Gastrocnemius medialis (tissue), 4 donors: Measurements from ENCODE around the gene CWC25. TPM values are rescaled to one million over a fixed set of nuclear protein-coding genes. Genes with fewer than 3 reads are reported as not detected.
A peak's percentile ranks its signal among the peaks of the same experiment; 100 is the strongest.

Experiments used
- ATAC-seq, 2 donors: fragments of 150-250 bp; one replicate each; pipeline ENCODE4 v1.9.1; 2016
- DNase-seq, 2 donors: peaks; one replicate each; pipeline ENCODE4 v3.0.0-alpha.2; 2019
- H3K27ac ChIP-seq, 4 donors: fragments of 200-600 bp; sonication (generic); 1 replicate in 1 of 4; 2 replicates in 3 of 4; pipeline ENCODE4 v1.5.1; 2016 to 2018; ENCODE audit warnings: mild to moderate bottlenecking in 2 of 4, moderate library complexity in 1 of 4
- H3K27me3 ChIP-seq, 3 donors: fragments of 200-600 bp; sonication (generic) in 2 of 3; 1 replicate in 1 of 3; 2 replicates in 2 of 3; pipeline versions ENCODE4 v1.5.1 to v1.6.0; 2016 to 2019; ENCODE audit warnings: mild to moderate bottlenecking in 1 of 3, moderate library complexity in 1 of 3
- H3K36me3 ChIP-seq, 2 donors: fragments of 200-600 bp; sonication (generic) in 1 of 2; one replicate each; pipeline ENCODE4 v1.5.1; 2017 to 2018
- H3K4me1 ChIP-seq, 2 donors: fragments of 200-600 bp; sonication (generic) in 1 of 2; one replicate each; pipeline ENCODE4 v1.5.1; 2016 to 2017; ENCODE audit warnings: mild to moderate bottlenecking in 2 of 2
- H3K4me3 ChIP-seq, 4 donors: fragments of 200-600 bp; sonication (generic) in 3 of 4; 1 replicate in 1 of 4; 2 replicates in 3 of 4; pipeline ENCODE4 v1.5.1; 2016 to 2019; ENCODE audit warnings: mild to moderate bottlenecking in 2 of 4
- H3K9me3 ChIP-seq, 3 donors: fragments of 200-600 bp; sonication (generic) in 2 of 3; 1 replicate in 1 of 3; 2 replicates in 2 of 3; pipeline ENCODE4 v1.5.1; 2016 to 2019
- POLR2A ChIP-seq, 2 donors: fragments of 450-650 bp; IDR thresholded peaks; one replicate each; pipeline ENCODE4 v1.6.1; 2017; ENCODE audit warnings: antibody characterized with exemption in 2 of 2, mild to moderate bottlenecking in 2 of 2, moderate library complexity in 2 of 2
- in situ Hi-C, 4 donors: fragments of 200-750 bp; cut with MboI; loops; one replicate each; pipeline versions ENCODE4 v1.15.0 to v1.8.0; 2017; ENCODE audit warnings: low sequenced_read_pairs in 4 of 4
- intact Hi-C: fragments of 100-400 bp; cut with DNase I; formaldehyde crosslinking; loops from one replicate; pipeline ENCODE4 v1.15.1; 2023; ENCODE audit warnings: low total_unique reads
- total RNA-seq, 4 donors: library from RNA; depleted of rRNA; stranded (reverse); fragments of >200 nt; gene quantifications; one replicate each; pipeline versions ENCODE4 v1.1.0 to v1.2.3, GENCODE V29; 2016
- TF ChIP-seq, protein P1 (sequence below), 5 experiments: fragments of 450-650 bp in 3 of 5; fragments of 200-600 bp in 2 of 5; sonication (generic) in 2 of 5; IDR thresholded peaks in 4 of 5; conservative IDR thresholded peaks in 1 of 5; 1 replicate in 4 of 5; 2 replicates in 1 of 5; pipeline ENCODE4 v1.5.1; 2016 to 2019; ENCODE audit warnings: antibody characterized with exemption in 5 of 5, mild to moderate bottlenecking in 3 of 5, moderate library complexity in 3 of 5

Gene CWC25
- total RNA-seq, 4 donors from 2014 or later: 9.1 to 14.4 (median 12.3) TPM

DNA sequence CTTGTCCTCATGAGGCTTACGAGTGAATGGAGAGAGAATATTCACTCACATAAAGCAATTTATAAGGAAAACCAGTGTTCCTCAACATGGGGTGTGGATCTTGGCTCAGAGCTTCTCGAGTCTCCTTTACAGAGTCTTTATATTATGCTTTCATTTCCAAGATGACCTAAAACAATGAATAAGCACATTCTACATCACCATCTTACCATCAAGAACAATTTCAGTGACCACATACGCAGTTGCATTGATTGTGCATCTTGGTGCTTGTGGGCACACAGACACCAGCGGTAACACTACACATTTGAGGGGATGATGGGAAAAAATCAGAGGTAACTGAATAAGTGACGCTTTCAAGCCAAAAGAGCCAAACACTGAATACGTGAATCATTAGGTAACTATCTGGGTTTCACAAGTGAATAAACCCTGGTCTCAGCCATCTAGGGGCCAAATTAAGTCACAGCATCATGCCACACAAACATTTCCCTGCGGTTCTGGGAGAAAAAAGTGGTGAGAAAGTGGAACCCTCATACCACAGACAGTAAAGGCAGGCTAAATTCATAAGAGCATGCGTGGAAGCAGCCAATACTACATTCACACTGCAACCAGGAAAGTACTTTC lies 9.4 kb downstream of the CWC25 start:
- Histone ChIP-seq H3K4me1 (no peaks in the 10 kb centered on the region), H3K27me3 (no peaks in the 10 kb centered on the region), H3K9me3 (no peaks in the 10 kb centered on the region), H3K36me3 (peaks cover 0 to 66% of the 10 kb centered on the region in 2 donors), H3K27ac (no peak overlapping the region), H3K4me3 (no peak overlapping the region)
- intact Hi-C loops: no loop called here
- in situ Hi-C loops: no loop called here
- ATAC-seq (no peak), DNase-seq (no peak)
- TF ChIP-seq POLR2A (IDR thresholded peaks at IDR 0.05): no peak
- TF ChIP-seq, protein P1, sequence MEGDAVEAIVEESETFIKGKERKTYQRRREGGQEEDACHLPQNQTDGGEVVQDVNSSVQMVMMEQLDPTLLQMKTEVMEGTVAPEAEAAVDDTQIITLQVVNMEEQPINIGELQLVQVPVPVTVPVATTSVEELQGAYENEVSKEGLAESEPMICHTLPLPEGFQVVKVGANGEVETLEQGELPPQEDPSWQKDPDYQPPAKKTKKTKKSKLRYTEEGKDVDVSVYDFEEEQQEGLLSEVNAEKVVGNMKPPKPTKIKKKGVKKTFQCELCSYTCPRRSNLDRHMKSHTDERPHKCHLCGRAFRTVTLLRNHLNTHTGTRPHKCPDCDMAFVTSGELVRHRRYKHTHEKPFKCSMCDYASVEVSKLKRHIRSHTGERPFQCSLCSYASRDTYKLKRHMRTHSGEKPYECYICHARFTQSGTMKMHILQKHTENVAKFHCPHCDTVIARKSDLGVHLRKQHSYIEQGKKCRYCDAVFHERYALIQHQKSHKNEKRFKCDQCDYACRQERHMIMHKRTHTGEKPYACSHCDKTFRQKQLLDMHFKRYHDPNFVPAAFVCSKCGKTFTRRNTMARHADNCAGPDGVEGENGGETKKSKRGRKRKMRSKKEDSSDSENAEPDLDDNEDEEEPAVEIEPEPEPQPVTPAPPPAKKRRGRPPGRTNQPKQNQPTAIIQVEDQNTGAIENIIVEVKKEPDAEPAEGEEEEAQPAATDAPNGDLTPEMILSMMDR (IDR thresholded peaks at IDR 0.05 in 4 of 5, conservative IDR thresholded peaks at IDR 0.05 in 1 of 5): no peak

DNA sequence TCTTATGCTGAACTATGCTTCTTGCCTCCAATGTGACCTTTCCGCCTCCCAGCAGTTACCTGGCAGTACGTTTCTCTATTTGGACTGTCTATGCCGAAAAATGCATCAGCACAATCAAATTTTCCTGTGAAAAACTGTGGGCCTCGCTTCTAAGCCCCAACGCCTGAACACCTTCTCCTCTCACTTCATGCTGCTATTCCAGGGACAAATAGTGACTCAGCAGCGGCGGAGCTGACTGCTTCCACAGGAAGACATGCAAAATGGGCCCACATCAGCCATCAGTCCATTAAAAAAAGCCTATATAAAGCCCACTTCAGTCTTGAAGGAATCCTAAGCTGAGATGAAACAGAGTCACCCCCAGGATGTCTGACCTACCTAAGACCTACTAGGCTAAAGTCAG lies 15.3 kb downstream of the CWC25 start:
- TF ChIP-seq, protein P1 (IDR thresholded peaks at IDR 0.05 in 4 of 5, conservative IDR thresholded peaks at IDR 0.05 in 1 of 5): no peak
- no peak for TF ChIP-seq POLR2A (IDR thresholded peaks at IDR 0.05)
- no peaks in the 10 kb centered on the region for H3K9me3 ChIP-seq
- H3K27me3 ChIP-seq: no peaks in the 10 kb centered on the region
- no peak overlapping the region for H3K4me3 ChIP-seq
- intact Hi-C loops: no loop called here
- H3K36me3 ChIP-seq: peaks cover 4 to 86% of the 10 kb centered on the region in 2 donors
- H3K4me1 ChIP-seq: no peaks in the 10 kb centered on the region
- DNase-seq (no peak), ATAC-seq (no peak)
- no peak overlapping the region for H3K27ac ChIP-seq
- in situ Hi-C loops: loop anchor here in 1 of 4 donors (10.0 kb wide), 1 partner anchor 55 kb away; the partner anchor contains the start of gene PSMB3

DNA sequence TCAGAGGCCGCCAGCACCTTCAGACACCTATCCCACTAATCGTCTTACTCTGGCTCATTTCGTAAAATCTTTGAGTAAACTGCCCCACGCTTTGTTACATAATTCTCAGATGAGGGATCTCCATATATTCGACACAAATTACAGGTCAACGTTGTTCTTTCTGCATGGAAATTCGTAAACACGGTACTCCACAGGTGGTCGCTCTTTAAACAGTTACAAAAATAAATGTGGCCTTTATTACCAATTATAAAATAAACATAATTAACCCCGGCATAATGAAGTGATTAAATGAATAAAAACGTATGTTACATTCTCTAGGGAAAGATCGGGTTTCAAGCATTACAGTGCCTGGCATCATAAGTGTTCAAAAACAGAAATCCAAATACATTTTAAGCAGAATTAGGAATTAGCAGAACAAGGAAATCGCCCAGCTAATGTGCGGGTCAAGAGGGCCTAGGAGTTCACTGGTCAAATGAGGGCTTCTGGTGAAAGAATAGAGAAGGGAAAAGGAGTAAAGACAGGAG lies 24.8 kb downstream of the CWC25 start:
- peaks cover 34 to 37% of the 10 kb centered on the region in 2 donors for H3K4me1 ChIP-seq

DNA sequence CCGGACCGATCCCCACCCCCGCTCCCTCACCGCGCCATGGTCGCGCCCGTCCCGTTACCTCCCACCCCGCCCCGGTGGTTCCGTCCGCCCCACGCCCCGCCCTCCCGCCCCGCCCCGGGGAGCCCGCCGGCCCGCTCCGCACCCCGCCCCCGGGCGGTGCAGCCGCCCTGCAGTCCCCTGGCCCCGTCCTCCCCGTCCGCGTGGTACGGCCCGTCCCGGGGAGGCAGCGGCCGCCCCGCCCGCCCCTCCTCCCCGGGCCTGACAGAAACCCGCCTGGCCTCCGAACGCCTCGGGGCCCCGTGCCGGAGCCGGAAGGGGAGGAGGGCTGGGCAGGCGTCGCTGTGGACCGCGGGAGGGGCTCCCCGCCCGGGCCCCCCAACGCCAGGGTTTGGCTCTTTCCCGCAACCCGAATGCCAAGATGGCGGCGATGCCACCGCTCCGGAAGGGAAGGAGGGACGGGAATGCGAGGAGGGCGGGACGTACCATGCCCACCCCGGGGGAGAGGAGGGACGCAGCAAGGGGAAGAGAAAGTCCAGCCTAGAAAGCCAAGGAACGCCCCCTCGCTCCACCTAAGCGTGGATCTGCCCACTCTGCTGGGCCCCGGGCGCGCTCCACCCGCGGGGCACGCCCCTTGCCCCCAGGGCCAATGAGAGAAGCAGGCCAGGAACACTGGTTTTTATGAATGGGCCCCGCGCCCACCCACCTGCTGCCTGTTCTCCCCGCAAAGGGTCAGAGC lies 25.5 kb downstream of the CWC25 start, which contains the start of gene PIP4K2B:
Gene PIP4K2B (minus strand): TSS at position 56 of the 736 bp plus-strand sequence. CDS start 132 bp downstream, outside the sequence.
- intact Hi-C loops (loop anchor here (1.0 to 5.0 kb wide), 5 partner anchors 26 to 92 kb away; partner anchors contain the start of genes CWC25, MLLT6, PSMB3 and RPL23), in situ Hi-C loops (loop anchor here in 1 of 4 donors (10.0 kb wide), 1 partner anchor 45 kb away; the partner anchor contains the start of gene PSMB3)
- H3K36me3 ChIP-seq: peaks cover 0 to 38% of the 10 kb centered on the region in 2 donors
- H3K27me3 ChIP-seq: no peaks in the 10 kb centered on the region
- peak; percentile 91 to 92 for ATAC-seq
- DNase-seq: peak; percentile 92 to 97
- H3K9me3 ChIP-seq: no peaks in the 10 kb centered on the region
- TF ChIP-seq, protein P1 (IDR thresholded peaks at IDR 0.05 in 4 of 5, conservative IDR thresholded peaks at IDR 0.05 in 1 of 5): no peak
- TF ChIP-seq POLR2A (IDR thresholded peaks at IDR 0.05): peak; percentile 47 to 51
- peak within 1 kb of the TSS; percentile 94 to 100 (median 100) for H3K27ac ChIP-seq
- H3K4me1 ChIP-seq: peaks cover 34 to 37% of the 10 kb centered on the region in 2 donors
- peak within 1 kb of the TSS; percentile 83 to 96 (median 88) for H3K4me3 ChIP-seq

More for the DNA sequence above, 24.8 kb downstream of the CWC25 start:
- DNase-seq (no peak), ATAC-seq (no peak)
- peak overlapping the region; percentile 83 to 96 (median 88) for H3K4me3 ChIP-seq
- peaks cover 2 to 44% of the 10 kb centered on the region in 2 donors for H3K36me3 ChIP-seq
- H3K27ac ChIP-seq: peak overlapping the region; percentile 94 to 100 (median 100)
- TF ChIP-seq, protein P1 (IDR thresholded peaks at IDR 0.05 in 4 of 5, conservative IDR thresholded peaks at IDR 0.05 in 1 of 5): no peak
- no peak for TF ChIP-seq POLR2A (IDR thresholded peaks at IDR 0.05)
- no peaks in the 10 kb centered on the region for H3K9me3 ChIP-seq
- intact Hi-C loops: no loop called here
- in situ Hi-C loops: loop anchor here in 1 of 4 donors (10.0 kb wide), 1 partner anchor 45 kb away; the partner anchor contains the start of gene PSMB3
- H3K27me3 ChIP-seq: no peaks in the 10 kb centered on the region
